Dendritic cell treated with granulocyte-macrophage colony-stimulating factor and Interleukin-4, amounts not matched to agents 40 ng/mL and 50 ng/mL, for 4 days (primary cell): ENCODE measurements around the gene RETSAT.
"Not testable (repeated sequence)": the region's sequence is repeated elsewhere in the genome, so short reads cannot be mapped to it uniquely, and the experiment has no call there.

ENCODE experiments used
- H3K27ac Mint-ChIP-seq: one replicate; pipeline ENCODE4 v1.8.0; 2022; ENCODE audit warnings: mild to moderate bottlenecking, mixed read lengths
- H3K27me3 Mint-ChIP-seq: one replicate; pipeline ENCODE4 v1.8.0; 2022; ENCODE audit warnings: mild to moderate bottlenecking, mixed read lengths
- H3K36me3 Mint-ChIP-seq: one replicate; pipeline ENCODE4 v1.8.0; 2022; ENCODE audit warnings: low read depth, mixed read lengths
- H3K4me1 Mint-ChIP-seq: one replicate; pipeline ENCODE4 v1.8.0; 2022; ENCODE audit warnings: low read depth, mixed read lengths
- H3K4me3 Mint-ChIP-seq: one replicate; pipeline ENCODE4 v1.8.0; 2022; ENCODE audit warnings: mild to moderate bottlenecking, moderate library complexity, mixed read lengths
- H3K9me3 Mint-ChIP-seq: one replicate; pipeline ENCODE4 v1.8.0; 2022; ENCODE audit warnings: mixed read lengths
- intact Hi-C: fragments of 100-400 bp; cut with micrococcal nuclease; formaldehyde crosslinking; loops from one replicate; pipeline ENCODE4 v1.15.0; 2022

The RETSAT gene

GRCh38 chr2:85318222-85319074 lies 35.9 kb downstream of the RETSAT start:
- intact Hi-C loops = no loop called here
- Mint-ChIP-seq H3K4me1 (peaks cover 62% of the 10 kb centered on the region), H3K9me3 (no peaks in the 10 kb centered on the region), H3K27ac (peak overlapping the region; percentile 52), H3K36me3 (peaks cover 93% of the 10 kb centered on the region), H3K27me3 (no peaks in the 10 kb centered on the region), H3K4me3 (no peak overlapping the region)

GRCh38 chr2:85315921-85316320 lies 38.4 kb downstream of the RETSAT start:
- intact Hi-C loops = loop anchor here (2.0 kb wide), 1 partner anchor 27 kb away; no protein-coding TSS in a partner anchor
- H3K27me3 Mint-ChIP-seq, H3K9me3 Mint-ChIP-seq, H3K4me3 Mint-ChIP-seq, H3K27ac Mint-ChIP-seq: not testable (repeated sequence)
- Mint-ChIP-seq H3K4me1 (peaks cover 43% of the 10 kb centered on the region), H3K36me3 (peaks cover 82% of the 10 kb centered on the region)

GRCh38 chr2:85314884-85315242 lies 39.5 kb downstream of the RETSAT start:
- no peaks in the 10 kb centered on the region for H3K27me3 Mint-ChIP-seq
- H3K9me3 Mint-ChIP-seq = no peaks in the 10 kb centered on the region
- H3K36me3 Mint-ChIP-seq = peaks cover 71% of the 10 kb centered on the region
- H3K4me3 Mint-ChIP-seq = no peak overlapping the region
- H3K27ac Mint-ChIP-seq = no peak overlapping the region
- peaks cover 38% of the 10 kb centered on the region for H3K4me1 Mint-ChIP-seq
- intact Hi-C loops = loop anchor here (2.0 kb wide), 1 partner anchor 28 kb away; no protein-coding TSS in a partner anchor

GRCh38 chr2:85312404-85312803 lies 41.9 kb downstream of the RETSAT start:
- Mint-ChIP-seq H3K27me3 (no peaks in the 10 kb centered on the region), H3K27ac (no peak overlapping the region), H3K4me1 (peaks cover 39% of the 10 kb centered on the region), H3K36me3 (peaks cover 51% of the 10 kb centered on the region), H3K4me3 (no peak overlapping the region), H3K9me3 (no peaks in the 10 kb centered on the region)
- intact Hi-C loops = no loop called here

DNA sequence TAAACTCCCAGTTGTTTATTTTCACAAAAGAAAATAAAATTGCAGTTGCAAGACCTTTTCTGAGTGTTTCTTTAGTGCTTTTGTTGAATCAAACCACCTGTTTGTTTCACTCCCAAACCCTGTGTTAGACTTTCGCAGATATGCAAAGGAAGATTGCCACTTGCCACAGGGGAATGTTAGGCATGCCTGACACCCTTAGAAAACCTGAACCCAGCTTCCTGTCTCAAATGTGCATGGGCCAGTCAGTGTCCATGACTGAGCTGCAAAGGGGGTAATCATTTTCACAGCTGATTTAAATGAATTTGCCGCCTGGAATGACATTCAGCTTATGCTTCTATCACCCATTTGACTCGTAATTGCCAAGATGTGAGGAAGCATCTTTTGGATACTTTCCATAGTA lies 44.0 kb downstream of the RETSAT start:
- no peak overlapping the region for H3K27ac Mint-ChIP-seq
- peaks cover 38% of the 10 kb centered on the region for H3K4me1 Mint-ChIP-seq
- H3K9me3 Mint-ChIP-seq = no peaks in the 10 kb centered on the region
- no peak overlapping the region for H3K4me3 Mint-ChIP-seq
- H3K36me3 Mint-ChIP-seq = peaks cover 33% of the 10 kb centered on the region
- peaks cover 5% of the 10 kb centered on the region for H3K27me3 Mint-ChIP-seq
- intact Hi-C loops = no loop called here

GRCh38 chr2:85309699-85310321 lies 44.5 kb downstream of the RETSAT start:
- Mint-ChIP-seq H3K4me3 (peak overlapping the region; percentile 61), H3K9me3 (no peaks in the 10 kb centered on the region), H3K36me3 (peaks cover 28% of the 10 kb centered on the region), H3K27me3 (peaks cover 10% of the 10 kb centered on the region), H3K27ac (peak overlapping the region; percentile 26), H3K4me1 (peaks cover 38% of the 10 kb centered on the region)
- intact Hi-C loops = no loop called here

- Mint-ChIP-seq H3K4me3 (no peak overlapping the region), H3K4me1 (peaks cover 34% of the 10 kb centered on the region), H3K27ac (peak overlapping the region; percentile 26), H3K27me3 (peaks cover 16% of the 10 kb centered on the region), H3K36me3 (peaks cover 20% of the 10 kb centered on the region), H3K9me3 (no peaks in the 10 kb centered on the region)
- intact Hi-C loops = no loop called here
These were observed 45.3 kb downstream of the RETSAT start for GRCh38 chr2:85308896-85309555.

GRCh38 chr2:85308201-85308600 lies 46.1 kb downstream of the RETSAT start:
- no peaks in the 10 kb centered on the region for H3K9me3 Mint-ChIP-seq
- H3K4me3 Mint-ChIP-seq = no peak overlapping the region
- H3K27ac Mint-ChIP-seq = no peak overlapping the region
- intact Hi-C loops = no loop called here
- peaks cover 12% of the 10 kb centered on the region for H3K36me3 Mint-ChIP-seq
- peaks cover 18% of the 10 kb centered on the region for H3K27me3 Mint-ChIP-seq
- H3K4me1 Mint-ChIP-seq = peaks cover 34% of the 10 kb centered on the region

- H3K4me1 Mint-ChIP-seq = peaks cover 34% of the 10 kb centered on the region
These were observed 46.8 kb downstream of the RETSAT start for GRCh38 chr2:85307527-85307897.

GRCh38 chr2:85303780-85304531 lies 50.4 kb downstream of the RETSAT start:
- Mint-ChIP-seq H3K9me3 (no peaks in the 10 kb centered on the region), H3K4me1 (peaks cover 19% of the 10 kb centered on the region), H3K36me3 (no peaks in the 10 kb centered on the region), H3K27me3 (peaks cover 20% of the 10 kb centered on the region), H3K27ac (no peak overlapping the region), H3K4me3 (no peak overlapping the region)
- intact Hi-C loops = no loop called here

More at GRCh38 chr2:85307527-85307897, 46.8 kb downstream of the RETSAT start:
- intact Hi-C loops = no loop called here
- Mint-ChIP-seq H3K27me3 (peaks cover 20% of the 10 kb centered on the region), H3K27ac (peak overlapping the region; percentile 77), H3K4me3 (peak overlapping the region; percentile 41), H3K9me3 (no peaks in the 10 kb centered on the region), H3K36me3 (peaks cover 12% of the 10 kb centered on the region)

- intact Hi-C loops = no loop called here
- Mint-ChIP-seq H3K36me3 (no peaks in the 10 kb centered on the region), H3K9me3 (no peaks in the 10 kb centered on the region), H3K27ac (no peak overlapping the region), H3K27me3 (peaks cover 25% of the 10 kb centered on the region), H3K4me1 (peaks cover 6% of the 10 kb centered on the region), H3K4me3 (no peak overlapping the region)
These were observed 52.2 kb downstream of the RETSAT start for GRCh38 chr2:85302121-85302520.
